ENCODE data around the gene ACAP3.

ACAP3 gene

DNA sequence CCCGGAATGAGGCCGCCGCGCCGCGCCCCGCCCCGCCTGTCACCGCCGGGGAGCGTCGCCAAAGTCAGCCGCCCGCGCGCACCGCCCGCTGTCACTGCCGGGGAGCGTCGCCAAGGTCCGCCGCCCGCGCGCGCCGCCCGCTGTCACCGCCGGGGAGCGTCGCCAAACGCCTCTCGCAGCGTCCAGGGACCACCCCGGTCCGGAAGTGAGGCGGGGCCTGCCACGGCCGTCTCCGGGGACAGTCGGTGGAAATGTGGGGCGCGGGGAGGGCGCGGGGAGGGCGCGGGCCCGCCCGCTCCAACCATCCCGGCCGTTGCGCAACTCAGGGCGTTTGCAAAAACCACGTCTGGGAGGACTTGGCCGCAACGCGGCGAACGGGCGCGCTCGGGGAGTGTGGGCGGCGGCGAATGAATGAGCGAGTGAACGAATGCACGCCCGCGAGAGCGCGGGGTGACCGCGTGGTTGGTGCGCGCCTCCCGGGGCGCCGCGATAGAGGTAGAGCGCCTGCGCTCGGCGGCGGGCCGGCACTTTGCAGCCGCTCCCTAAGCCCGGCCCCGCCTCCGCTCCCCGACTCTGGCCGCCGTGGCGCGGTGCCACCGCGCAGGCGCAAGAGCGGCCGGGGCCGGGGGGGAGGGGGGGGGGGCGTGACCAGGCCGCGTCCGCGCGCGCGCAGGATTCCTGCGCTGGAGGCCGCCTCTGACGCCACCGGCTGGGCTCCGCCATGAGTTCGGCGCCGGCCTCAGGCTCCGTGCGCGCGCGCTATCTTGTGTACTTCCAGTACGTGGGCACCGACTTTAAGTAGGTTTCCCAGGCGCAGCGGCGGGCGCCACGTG, at the start of gene ACAP3, which contains the start of gene PUSL1:
Gene ACAP3, minus strand, starts transcription at position 8 of the 833 bp plus-strand sequence. CDS start 115 bp downstream, outside the sequence.
Gene PUSL1, plus strand, starts transcription at position 675 of the 833 bp plus-strand sequence. Its CDS starts 47 bp downstream, at position 722.
- peaks cover 20% of the 10 kb centered on the region; the same call in 1 of the 2 replicates for H3K36me3 ChIP-seq (ENCODE audit: insufficient read depth, low read length)
- peak within 1 kb of the TSS; percentile 91 for H3K27ac ChIP-seq
- peak; percentile 65 for DNase-seq (ENCODE audit: low read depth, low spot score)
- TF ChIP-seq FOXP2 (optimal IDR thresholded peaks at IDR 0.05; ENCODE audit: control extremely low read depth, extremely low read length, insufficient read depth) (no peak), POLR2AphosphoS5 (IDR thresholded peaks at IDR 0.05; ENCODE audit: borderline replicate concordance, low read depth, low read length) (peak; percentile 76; the same call in 1 of the 2 replicates)
- H3K9ac ChIP-seq (ENCODE audit: insufficient read length): peak within 1 kb of the TSS; percentile 79
- peak within 1 kb of the TSS; percentile 85 for H3K4me3 ChIP-seq
- H3K9me3 ChIP-seq (ENCODE audit: low read depth, low read length): no peaks in the 10 kb centered on the region

- no peak for DNase-seq (ENCODE audit: low read depth, low spot score)
- H3K4me3 ChIP-seq: no peak overlapping the region
- H3K9me3 ChIP-seq (ENCODE audit: low read depth, low read length): no peaks in the 10 kb centered on the region
- H3K9ac ChIP-seq (ENCODE audit: insufficient read length): no peak overlapping the region
- TF ChIP-seq FOXP2 (optimal IDR thresholded peaks at IDR 0.05; ENCODE audit: control extremely low read depth, extremely low read length, insufficient read depth): no peak
- TF ChIP-seq EZH2 (IDR thresholded peaks at IDR 0.05): no peak
- no peaks in the 10 kb centered on the region for H3K36me3 ChIP-seq (ENCODE audit: insufficient read depth, low read length)
- no peak overlapping the region for H3K27ac ChIP-seq
These were observed 49.2 kb upstream of the ACAP3 start for GRCh38 chr1:1356796-1357401.

GRCh38 chr1:1356166-1356795, 48.6 kb upstream of the ACAP3 start:
- Histone ChIP-seq H3K9me3 (ENCODE audit: low read depth, low read length) (no peaks in the 10 kb centered on the region), H3K4me3 (no peak overlapping the region), H3K27ac (no peak overlapping the region), H3K36me3 (ENCODE audit: insufficient read depth, low read length) (no peaks in the 10 kb centered on the region), H3K9ac (ENCODE audit: insufficient read length) (no peak overlapping the region)
- TF ChIP-seq EZH2 (IDR thresholded peaks at IDR 0.05) (no peak), POLR2AphosphoS5 (IDR thresholded peaks at IDR 0.05; ENCODE audit: borderline replicate concordance, low read depth, low read length) (no peak), FOXP2 (optimal IDR thresholded peaks at IDR 0.05; ENCODE audit: control extremely low read depth, extremely low read length, insufficient read depth) (no peak)
- no peak for DNase-seq (ENCODE audit: low read depth, low spot score)

- Histone ChIP-seq H3K9ac (ENCODE audit: insufficient read length) (no peak overlapping the region), H3K9me3 (ENCODE audit: low read depth, low read length) (no peaks in the 10 kb centered on the region), H3K36me3 (ENCODE audit: insufficient read depth, low read length) (no peaks in the 10 kb centered on the region), H3K27ac (no peak overlapping the region), H3K4me3 (no peak overlapping the region)
- no peak for DNase-seq (ENCODE audit: low read depth, low spot score)
- no peak for TF ChIP-seq POLR2AphosphoS5 (IDR thresholded peaks at IDR 0.05; ENCODE audit: borderline replicate concordance, low read depth, low read length)
- no peak for TF ChIP-seq FOXP2 (optimal IDR thresholded peaks at IDR 0.05; ENCODE audit: control extremely low read depth, extremely low read length, insufficient read depth)
- no peak for TF ChIP-seq EZH2 (IDR thresholded peaks at IDR 0.05)
These were observed 47.7 kb upstream of the ACAP3 start for GRCh38 chr1:1355416-1355815.

- Histone ChIP-seq H3K9me3 (ENCODE audit: low read depth, low read length) (no peaks in the 10 kb centered on the region), H3K9ac (ENCODE audit: insufficient read length) (no peak overlapping the region), H3K4me3 (no peak overlapping the region), H3K36me3 (ENCODE audit: insufficient read depth, low read length) (no peaks in the 10 kb centered on the region), H3K27ac (no peak overlapping the region)
- TF ChIP-seq FOXP2 (optimal IDR thresholded peaks at IDR 0.05; ENCODE audit: control extremely low read depth, extremely low read length, insufficient read depth): no peak
- 0 out of 2 replicates have a peak, but pooled peaks have one; percentile 31 for TF ChIP-seq POLR2AphosphoS5 (IDR thresholded peaks at IDR 0.05; ENCODE audit: borderline replicate concordance, low read depth, low read length)
- no peak for DNase-seq (ENCODE audit: low read depth, low spot score)
These were observed 46.8 kb upstream of the ACAP3 start for GRCh38 chr1:1354271-1355247.

GRCh38 chr1:1353389-1354151, 45.8 kb upstream of the ACAP3 start:
- no peak overlapping the region for H3K9ac ChIP-seq (ENCODE audit: insufficient read length)
- no peak for DNase-seq (ENCODE audit: low read depth, low spot score)
- no peak overlapping the region for H3K4me3 ChIP-seq
- H3K27ac ChIP-seq: no peak overlapping the region
- no peaks in the 10 kb centered on the region for H3K9me3 ChIP-seq (ENCODE audit: low read depth, low read length)
- TF ChIP-seq POLR2AphosphoS5 (IDR thresholded peaks at IDR 0.05; ENCODE audit: borderline replicate concordance, low read depth, low read length) (no peak; the same call in 1 of the 2 replicates), FOXP2 (optimal IDR thresholded peaks at IDR 0.05; ENCODE audit: control extremely low read depth, extremely low read length, insufficient read depth) (no peak), EZH2 (IDR thresholded peaks at IDR 0.05) (no peak)
- no peaks in the 10 kb centered on the region for H3K36me3 ChIP-seq (ENCODE audit: insufficient read depth, low read length)

DNA sequence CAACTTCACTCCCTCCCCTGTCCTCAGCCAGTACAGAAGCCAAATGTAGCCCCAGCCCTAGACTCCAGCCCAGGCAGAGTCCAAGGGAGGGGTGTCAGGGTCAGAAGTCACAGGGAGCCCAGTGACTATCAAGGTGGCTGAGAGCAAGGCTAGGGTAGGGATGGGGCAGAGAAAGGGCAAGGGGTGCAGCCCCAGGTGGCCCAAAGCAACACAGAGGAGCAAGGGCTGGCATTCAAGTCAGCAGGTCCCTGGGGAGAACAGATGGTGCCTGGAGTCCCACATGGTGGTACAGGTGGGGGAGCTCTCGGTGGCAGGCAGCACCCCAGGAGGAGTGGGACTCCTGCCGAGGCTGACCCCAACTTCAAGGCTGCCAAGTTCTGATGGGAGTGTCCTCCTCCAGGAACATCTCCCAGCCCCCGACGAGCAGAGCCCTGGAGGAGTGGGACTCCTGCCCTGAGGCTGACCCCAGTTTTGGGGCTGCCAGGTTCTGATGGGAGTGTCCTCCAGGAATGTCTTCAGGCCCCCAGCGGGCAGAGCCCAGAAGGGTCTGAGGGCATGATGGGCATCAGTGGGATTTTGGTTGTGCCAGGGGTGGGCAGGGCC, 45.2 kb upstream of the ACAP3 start:
- TF ChIP-seq FOXP2 (optimal IDR thresholded peaks at IDR 0.05; ENCODE audit: control extremely low read depth, extremely low read length, insufficient read depth): no peak
- TF ChIP-seq POLR2AphosphoS5 (IDR thresholded peaks at IDR 0.05; ENCODE audit: borderline replicate concordance, low read depth, low read length): peak; percentile 30; the same call in 1 of the 2 replicates
- TF ChIP-seq EZH2 (IDR thresholded peaks at IDR 0.05): no peak
- H3K9me3 ChIP-seq (ENCODE audit: low read depth, low read length): no peaks in the 10 kb centered on the region
- H3K27ac ChIP-seq: no peak overlapping the region
- H3K36me3 ChIP-seq (ENCODE audit: insufficient read depth, low read length): no peaks in the 10 kb centered on the region
- no peak overlapping the region for H3K9ac ChIP-seq (ENCODE audit: insufficient read length)
- no peak for DNase-seq (ENCODE audit: low read depth, low spot score)
- H3K4me3 ChIP-seq: no peak overlapping the region
